Keratinocyte (primary cell): ENCODE measurements around the gene ZMAT3. TPM values are rescaled to one million over a fixed set of nuclear protein-coding genes. Genes with fewer than 3 reads are reported as not detected.

Experiments used
- DNase-seq: peaks from one replicate; pipeline ENCODE4 v3.0.0-alpha.2; 2011; ENCODE audit warnings: low read depth, missing footprints, low spot score
- FAIRE-seq: peaks from 2 replicates; lab custom pipeline; 2011; peaks lifted over from hg19 to GRCh38; lab: Jason Lieb, UNC
- H2AFZ ChIP-seq: 2 replicates; pipeline ENCODE4 v1.6.0; 2012; ENCODE audit warnings: low read length, control low read depth, inconsistent platforms; ENCODE audit not compliant: control insufficient read depth
- H3K27ac ChIP-seq: 2 replicates; pipeline ENCODE4 v1.5.1; 2011; ENCODE audit warnings: low read length; ENCODE audit not compliant: control insufficient read depth, insufficient read depth
- H3K27me3 ChIP-seq: 3 replicates; pipeline ENCODE4 v1.6.0; 2011; ENCODE audit warnings: low read length; ENCODE audit not compliant: control insufficient read depth, insufficient read depth; ENCODE audit errors: extremely low read depth
- H3K36me3 ChIP-seq, 2 experiments: 2 replicates in 1 of 2; 3 replicates in 1 of 2; pipeline ENCODE4 v1.5.1; 2011; ENCODE audit warnings: low read length in 2 of 2, mild to moderate bottlenecking in 1 of 2; ENCODE audit not compliant: control insufficient read depth in 2 of 2, insufficient read depth in 2 of 2; ENCODE audit errors: extremely low read depth in 1 of 2
- H3K4me1 ChIP-seq: 3 replicates; pipeline ENCODE4 v1.5.1; 2011; ENCODE audit warnings: low read length; ENCODE audit not compliant: control insufficient read depth, insufficient read depth; ENCODE audit errors: extremely low read depth
- H3K4me2 ChIP-seq: 3 replicates; pipeline ENCODE4 v1.6.0; 2011; ENCODE audit warnings: low read depth, low read length; ENCODE audit not compliant: control insufficient read depth, insufficient read depth; ENCODE audit errors: extremely low read depth
- H3K4me3 ChIP-seq, 3 experiments: fragments of 200-600 bp in 1 of 3; sonication (generic) in 1 of 3; 2 replicates in 2 of 3; 3 replicates in 1 of 3; pipeline ENCODE4 v1.5.1; 2011 to 2016; ENCODE audit warnings: low read length in 3 of 3, mild to moderate bottlenecking in 3 of 3, control low read depth in 2 of 3, inconsistent platforms in 1 of 3, low read depth in 1 of 3, mixed read lengths in 1 of 3, mixed run types in 1 of 3, moderate library complexity in 1 of 3; ENCODE audit not compliant: control insufficient read depth in 2 of 3, insufficient read depth in 2 of 3; ENCODE audit errors: extremely low read depth in 1 of 3
- H3K79me2 ChIP-seq: 2 replicates; pipeline ENCODE4 v1.6.0; 2012; ENCODE audit warnings: low read length; ENCODE audit not compliant: control insufficient read depth, insufficient read depth
- H3K9ac ChIP-seq: 3 replicates; pipeline ENCODE4 v1.6.0; 2011; ENCODE audit warnings: low read length; ENCODE audit not compliant: control insufficient read depth, insufficient read depth; ENCODE audit errors: extremely low read depth
- H3K9me1 ChIP-seq: 3 replicates; pipeline ENCODE4 v1.6.0; 2011; ENCODE audit warnings: low read length; ENCODE audit not compliant: control insufficient read depth, insufficient read depth; ENCODE audit errors: extremely low read depth
- H3K9me3 ChIP-seq: 2 replicates; pipeline ENCODE4 v1.5.1; 2012; ENCODE audit warnings: low read depth, low read length; ENCODE audit not compliant: control insufficient read depth
- H4K20me1 ChIP-seq: 3 replicates; pipeline ENCODE4 v1.6.0; 2011; ENCODE audit warnings: low read length; ENCODE audit not compliant: control insufficient read depth, insufficient read depth; ENCODE audit errors: extremely low read depth
- CTCF ChIP-seq, 3 experiments: IDR thresholded peaks in 1 of 3; conservative IDR thresholded peaks in 1 of 3; optimal IDR thresholded peaks in 1 of 3; 2 replicates in 2 of 3; 3 replicates in 1 of 3; pipeline versions ENCODE3 to v1.5.1; 2011; ENCODE audit warnings: low read length in 3 of 3, mild to moderate bottlenecking in 3 of 3, moderate library complexity in 2 of 3, control low read depth in 1 of 3, inconsistent platforms in 1 of 3; ENCODE audit not compliant: insufficient read depth in 2 of 3; ENCODE audit errors: extremely low read depth in 1 of 3
- EZH2 ChIP-seq: IDR thresholded peaks from one replicate; pipeline ENCODE4 v1.6.1; 2012; ENCODE audit warnings: inconsistent platforms, mild to moderate bottlenecking, low read length, moderate library complexity
- dilution Hi-C: fragments of 300-500 bp; cut with MboI; formaldehyde crosslinking; loops from one replicate; pipeline ENCODE4 v1.7.0; 2020; ENCODE audit warnings: low sequenced_read_pairs; ENCODE audit not compliant: extremely low pct_ligation_motif_present
- polyA plus RNA-seq, 5 experiments: library from polyadenylated mRNA; depleted of rRNA in 3 of 5; stranded (reverse) in 3 of 5; stranded (forward) in 1 of 5; unstranded in 1 of 5; fragments of >200 nt; gene quantifications; 1 replicate in 1 of 5; 2 replicates in 3 of 5; 3 replicates in 1 of 5; pipeline versions ENCODE4 v1.2.1 to v1.2.3, GENCODE V29; 2011 to 2012; ENCODE audit warnings: missing spikeins in 2 of 5, low read depth in 1 of 5, low replicate concordance in 1 of 5

Gene ZMAT3
- polyA plus RNA-seq, 1 donor (not counting 4 experiments of a cell fraction or from before 2014, with no cell fraction given) = 15.5 TPM

- Histone ChIP-seq H3K79me2 (no peaks in the 10 kb centered on the region), H3K4me2 (no peak overlapping the region), H3K9ac (no peak overlapping the region), H3K36me3 (no peaks in the 10 kb centered on the region), H3K9me3 (no peaks in the 10 kb centered on the region), H3K27ac (no peak overlapping the region), H3K9me1 (no peaks in the 10 kb centered on the region), H3K4me3 (no peak overlapping the region), H4K20me1 (no peaks in the 10 kb centered on the region), H3K27me3 (no peaks in the 10 kb centered on the region), H2AFZ (peak overlapping the region; percentile 55), H3K4me1 (peaks cover 6% of the 10 kb centered on the region)
- no peak for TF ChIP-seq CTCF (optimal IDR thresholded peaks at IDR 0.05 in 1 of 3, IDR thresholded peaks at IDR 0.05 in 1 of 3, conservative IDR thresholded peaks at IDR 0.05 in 1 of 3; ENCODE audit: extremely low read depth in 1 of 3, insufficient read depth in 2 of 3, low read length in 3 of 3)
- no peak for TF ChIP-seq EZH2
- dilution Hi-C loops = no loop called here
- peak; percentile 76 for FAIRE-seq
- DNase-seq = no peak
These were observed 29.0 kb upstream of the ZMAT3 start for GRCh38 chr3:179100652-179101051.

- no peak for DNase-seq
- Histone ChIP-seq H3K9ac (no peak overlapping the region), H3K4me3 (no peak overlapping the region), H3K4me1 (peaks cover 6% of the 10 kb centered on the region), H3K9me1 (no peaks in the 10 kb centered on the region), H4K20me1 (no peaks in the 10 kb centered on the region), H3K79me2 (no peaks in the 10 kb centered on the region), H3K4me2 (peak overlapping the region; percentile 39), H3K27ac (no peak overlapping the region), H3K9me3 (no peaks in the 10 kb centered on the region), H3K27me3 (no peaks in the 10 kb centered on the region), H3K36me3 (no peaks in the 10 kb centered on the region), H2AFZ (peak overlapping the region; percentile 7)
- peak; percentile 66 for FAIRE-seq
- dilution Hi-C loops = no loop called here
- TF ChIP-seq EZH2 (no peak), CTCF (optimal IDR thresholded peaks at IDR 0.05 in 1 of 3, IDR thresholded peaks at IDR 0.05 in 1 of 3, conservative IDR thresholded peaks at IDR 0.05 in 1 of 3; ENCODE audit: extremely low read depth in 1 of 3, insufficient read depth in 2 of 3, low read length in 3 of 3) (no peak)
These were observed 26.9 kb upstream of the ZMAT3 start for GRCh38 chr3:179098388-179099077.
